GM18907 (cell line): Measurements from ENCODE around the gene HOXC4.

Experiments
- ATAC-seq: cut with Tn5 transposase; IDR thresholded peaks from one replicate; pipeline ENCODE4 v1.9.1; 2021; ENCODE audit warnings: mild to moderate bottlenecking, moderate library complexity; ENCODE audit not compliant: unreplicated experiment

The HOXC4 gene

DNA sequence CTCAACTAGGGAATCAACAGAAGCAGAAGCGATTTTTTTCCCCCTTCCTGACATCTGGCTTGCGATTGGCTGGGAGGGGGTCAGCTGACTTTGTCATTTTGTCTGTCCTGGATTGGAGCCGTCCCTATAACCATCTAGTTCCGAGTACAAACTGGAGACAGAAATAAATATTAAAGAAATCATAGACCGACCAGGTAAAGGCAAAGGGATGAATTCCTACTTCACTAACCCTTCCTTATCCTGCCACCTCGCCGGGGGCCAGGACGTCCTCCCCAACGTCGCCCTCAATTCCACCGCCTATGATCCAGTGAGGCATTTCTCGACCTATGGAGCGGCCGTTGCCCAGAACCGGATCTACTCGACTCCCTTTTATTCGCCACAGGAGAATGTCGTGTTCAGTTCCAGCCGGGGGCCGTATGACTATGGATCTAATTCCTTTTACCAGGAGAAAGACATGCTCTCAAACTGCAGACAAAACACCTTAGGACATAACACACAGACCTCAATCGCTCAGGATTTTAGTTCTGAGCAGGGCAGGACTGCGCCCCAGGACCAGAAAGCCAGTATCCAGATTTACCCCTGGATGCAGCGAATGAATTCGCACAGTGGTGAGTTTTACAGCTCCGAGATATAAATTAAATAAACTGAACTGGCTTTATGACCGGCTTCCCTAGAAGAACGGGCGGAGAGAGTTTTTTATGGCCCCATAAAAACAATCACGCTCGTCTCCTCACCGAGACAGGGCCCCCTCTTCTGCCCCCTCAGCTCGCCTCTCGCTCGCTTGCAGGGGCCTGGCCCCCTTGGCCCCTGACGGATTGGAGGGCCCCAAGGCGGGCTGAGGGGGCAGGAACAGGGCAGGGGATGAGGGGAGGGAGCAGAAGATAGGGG is 25.1 kb upstream of the HOXC4 start, which contains the start of gene HOXC6:
HOXC6 (plus strand) TSS at position 127 of the 888 bp plus-strand sequence; CDS start at position 209, 82 bp downstream.
- ATAC-seq, result no peak

DNA sequence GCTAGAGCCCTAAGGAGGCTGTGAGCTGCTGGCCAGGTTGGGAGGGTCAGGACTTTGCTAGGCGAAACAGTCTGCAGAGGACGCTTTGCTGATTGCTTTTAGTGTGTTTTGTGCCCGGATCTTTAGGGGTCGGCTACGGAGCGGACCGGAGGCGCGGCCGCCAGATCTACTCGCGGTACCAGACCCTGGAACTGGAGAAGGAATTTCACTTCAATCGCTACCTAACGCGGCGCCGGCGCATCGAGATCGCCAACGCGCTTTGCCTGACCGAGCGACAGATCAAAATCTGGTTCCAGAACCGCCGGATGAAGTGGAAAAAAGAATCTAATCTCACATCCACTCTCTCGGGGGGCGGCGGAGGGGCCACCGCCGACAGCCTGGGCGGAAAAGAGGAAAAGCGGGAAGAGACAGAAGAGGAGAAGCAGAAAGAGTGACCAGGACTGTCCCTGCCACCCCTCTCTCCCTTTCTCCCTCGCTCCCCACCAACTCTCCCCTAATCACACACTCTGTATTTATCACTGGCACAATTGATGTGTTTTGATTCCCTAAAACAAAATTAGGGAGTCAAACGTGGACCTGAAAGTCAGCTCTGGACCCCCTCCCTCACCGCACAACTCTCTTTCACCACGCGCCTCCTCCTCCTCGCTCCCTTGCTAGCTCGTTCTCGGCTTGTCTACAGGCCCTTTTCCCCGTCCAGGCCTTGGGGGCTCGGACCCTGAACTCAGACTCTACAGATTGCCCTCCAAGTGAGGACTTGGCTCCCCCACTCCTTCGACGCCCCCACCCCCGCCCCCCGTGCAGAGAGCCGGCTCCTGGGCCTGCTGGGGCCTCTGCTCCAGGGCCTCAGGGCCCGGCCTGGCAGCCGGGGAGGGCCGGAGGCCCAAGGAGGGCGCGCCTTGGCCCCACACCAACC is 23.9 kb upstream of the HOXC4 start:
- no peak for ATAC-seq

DNA sequence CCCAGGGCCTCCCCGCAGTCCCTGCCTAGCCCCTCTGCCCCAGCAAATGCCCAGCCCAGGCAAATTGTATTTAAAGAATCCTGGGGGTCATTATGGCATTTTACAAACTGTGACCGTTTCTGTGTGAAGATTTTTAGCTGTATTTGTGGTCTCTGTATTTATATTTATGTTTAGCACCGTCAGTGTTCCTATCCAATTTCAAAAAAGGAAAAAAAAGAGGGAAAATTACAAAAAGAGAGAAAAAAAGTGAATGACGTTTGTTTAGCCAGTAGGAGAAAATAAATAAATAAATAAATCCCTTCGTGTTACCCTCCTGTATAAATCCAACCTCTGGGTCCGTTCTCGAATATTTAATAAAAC is 23.2 kb upstream of the HOXC4 start:
- ATAC-seq, result no peak

DNA sequence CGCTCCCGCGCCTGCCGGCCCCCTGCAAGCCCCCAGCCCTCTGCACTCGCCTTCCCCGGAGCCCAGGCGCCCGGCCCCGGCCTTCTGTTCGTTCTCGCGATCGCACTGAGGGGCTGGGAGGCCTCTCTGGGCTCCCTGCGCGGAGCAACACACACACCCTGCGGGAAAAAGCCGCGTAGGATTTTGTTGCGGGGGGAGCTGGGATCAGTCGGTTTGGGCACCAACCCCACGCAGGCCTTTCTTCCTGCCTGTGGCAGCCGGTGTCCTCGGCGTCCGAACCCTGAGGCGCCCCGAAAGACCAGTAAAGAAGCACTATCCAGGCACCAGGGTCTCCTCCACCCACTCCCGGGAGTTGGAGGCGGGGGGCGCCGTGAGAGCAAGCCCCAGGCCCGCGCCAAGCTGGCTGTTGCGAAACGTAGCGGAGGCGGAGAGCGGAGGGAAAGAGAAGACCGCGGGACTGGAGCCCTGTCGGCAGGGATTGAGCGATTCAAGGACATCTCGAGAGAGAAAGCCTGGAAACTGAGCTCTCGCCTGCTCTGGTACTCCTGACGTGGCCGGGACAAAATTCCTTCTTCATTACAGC is 22.7 kb upstream of the HOXC4 start:
- no peak for ATAC-seq

DNA sequence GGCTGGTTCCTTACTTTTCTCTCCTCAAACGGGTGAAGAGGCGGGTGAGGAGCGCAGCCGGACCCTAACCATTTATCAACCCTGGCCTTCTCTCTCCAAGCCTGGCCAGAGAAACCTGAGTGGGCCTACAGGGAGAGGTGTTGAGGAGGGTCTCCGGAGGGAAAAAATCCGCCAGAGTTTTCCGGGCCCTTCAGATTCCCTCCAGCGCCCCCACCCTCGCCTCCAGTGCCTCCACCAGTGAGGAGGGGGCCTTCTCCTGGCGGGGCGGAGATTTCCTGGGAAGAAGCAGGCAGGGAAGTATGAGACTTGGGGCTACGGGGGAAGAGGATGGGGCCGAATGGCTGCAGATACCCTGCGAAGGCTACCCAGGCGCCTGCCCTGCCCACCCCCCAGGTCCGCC is 22.2 kb upstream of the HOXC4 start:
- no peak for ATAC-seq

DNA sequence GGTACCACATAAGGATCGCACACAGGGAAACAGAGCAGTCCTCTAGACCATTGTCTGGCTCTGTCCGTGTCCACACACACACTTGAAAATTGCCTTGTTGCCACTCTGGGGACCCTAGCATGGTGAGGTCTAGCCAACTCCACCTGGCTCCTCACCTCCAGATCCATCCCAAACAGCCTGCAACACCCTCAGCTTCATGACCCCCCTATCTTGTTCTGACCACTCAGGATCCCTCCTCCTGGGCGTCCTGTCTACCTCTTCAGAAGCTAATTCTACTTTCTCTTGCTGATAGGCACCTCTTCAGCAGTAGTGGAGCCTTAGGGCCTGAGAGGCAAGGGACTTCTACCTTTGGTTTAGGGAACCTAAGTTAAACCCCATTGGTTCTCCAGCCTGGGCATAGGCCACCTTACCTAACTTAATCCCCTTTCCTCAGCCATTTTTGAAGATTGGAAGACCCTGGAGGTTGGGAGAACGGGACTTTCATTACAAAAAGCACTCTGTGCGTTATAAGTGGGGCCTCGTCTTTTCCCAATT is 21.5 kb upstream of the HOXC4 start:
- ATAC-seq, result no peak

DNA sequence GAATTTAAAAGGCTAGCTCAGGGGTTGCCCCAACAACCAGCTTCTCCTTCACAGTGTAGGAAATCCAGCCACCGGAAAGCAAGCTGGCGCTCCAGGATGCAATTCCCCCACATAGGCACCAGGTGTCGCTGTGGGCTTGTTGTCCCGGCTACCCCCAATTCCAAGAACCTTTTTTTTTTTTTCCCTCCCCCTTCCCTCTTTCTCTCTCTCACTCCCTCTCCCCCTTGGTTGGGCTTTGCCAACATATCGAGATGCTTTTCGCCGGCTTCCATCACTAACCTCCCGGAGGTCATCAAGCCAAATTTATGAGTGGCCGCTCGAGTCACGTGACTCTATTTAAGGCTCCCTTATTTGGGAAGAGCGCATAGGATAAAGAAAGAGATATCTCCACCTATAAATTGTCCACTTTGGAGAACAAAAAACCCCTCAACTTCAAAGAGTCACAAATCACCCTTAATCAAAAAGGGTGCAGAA is 21.0 kb upstream of the HOXC4 start, which contains the start of gene HOXC5:
HOXC5 (plus strand) TSS at position 424 of the 474 bp plus-strand sequence. CDS start 73 bp downstream, outside the sequence.
- no peak for ATAC-seq

DNA sequence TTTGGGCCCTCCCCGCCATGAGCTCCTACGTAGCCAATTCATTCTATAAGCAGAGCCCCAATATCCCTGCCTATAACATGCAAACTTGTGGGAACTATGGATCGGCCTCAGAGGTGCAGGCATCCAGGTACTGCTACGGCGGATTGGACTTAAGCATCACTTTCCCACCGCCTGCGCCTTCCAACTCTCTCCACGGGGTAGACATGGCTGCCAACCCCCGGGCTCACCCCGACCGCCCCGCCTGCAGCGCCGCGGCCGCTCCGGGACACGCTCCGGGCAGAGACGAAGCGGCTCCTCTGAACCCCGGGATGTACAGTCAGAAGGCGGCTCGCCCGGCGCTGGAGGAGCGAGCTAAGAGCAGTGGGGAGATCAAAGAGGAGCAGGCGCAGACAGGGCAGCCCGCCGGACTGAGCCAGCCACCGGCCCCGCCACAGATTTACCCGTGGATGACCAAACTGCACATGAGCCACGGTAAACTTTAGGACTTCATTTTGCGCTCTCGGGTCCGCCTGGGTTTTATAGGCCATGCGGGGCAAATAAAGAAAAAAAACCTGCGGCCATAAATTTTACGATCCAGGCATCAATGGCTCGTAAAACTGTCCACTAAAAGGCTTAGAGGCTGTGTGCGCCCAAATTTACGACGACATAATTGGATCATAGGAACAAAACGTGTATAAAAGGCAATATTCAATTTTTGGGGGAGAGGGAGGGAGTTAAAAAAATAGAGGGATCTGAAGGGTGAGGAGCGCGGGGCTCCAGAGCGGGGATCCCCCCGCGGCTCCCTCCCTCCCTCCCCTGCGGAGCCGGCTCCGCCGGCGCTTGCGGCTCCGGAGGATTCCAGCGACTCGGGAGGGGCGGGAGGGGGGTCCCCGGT is 20.3 kb upstream of the HOXC4 start:
- no peak for ATAC-seq

DNA sequence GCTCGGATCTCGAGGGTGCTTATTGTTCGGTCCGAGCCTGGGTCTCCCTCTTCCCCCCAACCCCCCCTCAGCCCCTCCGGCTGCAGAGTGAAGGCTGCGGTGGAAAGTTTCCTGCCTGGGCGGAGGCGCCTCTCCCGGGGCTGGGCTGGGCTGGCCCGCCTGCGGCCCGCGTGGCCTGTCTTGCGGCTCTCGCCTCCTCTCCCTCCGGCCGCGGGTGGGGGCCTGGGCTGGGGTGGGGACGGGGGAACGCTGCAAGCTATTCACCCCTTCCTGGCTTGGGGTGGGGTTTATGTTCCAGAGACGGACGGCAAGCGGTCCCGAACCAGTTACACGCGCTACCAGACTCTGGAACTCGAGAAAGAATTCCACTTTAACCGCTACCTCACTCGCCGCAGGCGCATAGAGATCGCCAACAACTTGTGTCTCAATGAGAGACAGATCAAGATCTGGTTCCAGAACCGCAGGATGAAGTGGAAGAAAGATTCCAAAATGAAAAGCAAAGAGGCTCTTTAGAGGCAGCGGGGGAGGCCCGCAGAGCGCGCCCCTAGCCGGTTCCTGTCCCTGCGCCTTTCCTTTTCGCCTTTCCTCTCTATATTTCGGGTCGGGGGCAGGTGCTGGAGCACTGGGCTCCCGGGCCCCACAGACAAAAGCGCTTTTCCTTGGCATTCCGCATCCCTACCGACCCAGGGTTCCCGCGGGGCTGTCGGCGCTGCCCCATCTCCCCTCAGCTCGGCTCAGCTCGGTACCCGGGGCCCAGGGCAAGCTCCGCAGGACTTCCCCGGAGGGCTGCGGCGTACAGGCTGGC is 19.5 kb upstream of the HOXC4 start:
- ATAC-seq, result no peak

DNA sequence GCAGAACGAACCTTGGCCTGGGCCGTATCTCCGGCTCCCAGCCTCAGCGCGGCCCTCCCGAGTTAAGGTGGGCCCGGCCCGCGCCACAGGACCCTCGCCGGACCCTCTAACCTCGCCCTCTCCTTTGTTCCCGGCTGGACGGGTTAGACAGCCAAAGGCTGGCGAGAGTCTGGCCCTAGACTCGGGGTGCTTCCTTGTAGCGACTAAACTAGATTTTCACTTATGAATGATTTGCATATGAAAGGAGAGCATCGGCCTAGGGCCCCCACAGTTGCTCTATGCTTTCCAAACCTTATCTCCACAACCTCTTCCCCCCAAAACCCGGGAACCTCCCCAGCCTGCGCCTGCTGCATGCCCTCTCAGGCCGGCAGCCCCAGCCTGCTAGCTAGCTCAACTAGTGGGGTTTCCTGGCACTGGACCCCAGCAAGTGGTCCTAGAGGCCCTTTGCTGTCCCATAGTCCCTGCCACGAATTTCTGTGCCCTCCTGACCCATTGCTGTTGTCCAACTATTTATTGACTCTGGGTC is 18.8 kb upstream of the HOXC4 start:
- no peak for ATAC-seq

DNA sequence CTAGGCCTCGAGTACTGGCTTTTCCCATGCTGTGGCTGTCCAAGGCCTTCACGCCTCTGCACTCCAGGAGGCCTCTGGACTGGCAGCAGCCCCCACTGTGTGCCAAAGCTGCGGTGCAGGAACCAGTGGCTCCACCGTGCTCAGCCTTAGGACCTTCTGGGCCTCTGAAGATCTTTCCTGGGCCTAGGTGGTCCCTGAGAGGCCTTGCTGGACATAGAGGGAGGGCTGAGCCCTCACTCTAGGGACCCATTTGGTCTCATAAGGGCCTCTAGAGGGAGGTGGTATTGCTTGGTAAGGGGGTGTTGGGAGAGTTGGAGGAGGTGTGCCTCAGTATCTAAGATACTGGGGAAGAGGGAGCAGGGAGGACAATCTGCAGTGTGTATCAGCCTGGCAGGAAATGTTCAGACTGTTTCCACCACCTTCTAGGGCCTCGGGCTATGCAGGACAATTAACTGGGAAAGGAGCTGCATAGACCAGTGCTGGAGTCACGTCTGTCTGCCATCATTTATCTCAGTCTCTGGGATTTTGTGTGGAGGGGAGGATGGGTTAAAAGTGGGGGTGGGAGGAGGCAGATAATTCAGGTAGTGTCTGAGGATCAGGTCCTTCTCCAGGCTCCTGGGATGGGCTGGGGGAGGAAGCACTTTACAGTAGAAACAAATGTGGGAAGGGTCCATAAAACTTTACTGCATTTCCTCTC is 17.9 kb upstream of the HOXC4 start:
- no peak for ATAC-seq

DNA sequence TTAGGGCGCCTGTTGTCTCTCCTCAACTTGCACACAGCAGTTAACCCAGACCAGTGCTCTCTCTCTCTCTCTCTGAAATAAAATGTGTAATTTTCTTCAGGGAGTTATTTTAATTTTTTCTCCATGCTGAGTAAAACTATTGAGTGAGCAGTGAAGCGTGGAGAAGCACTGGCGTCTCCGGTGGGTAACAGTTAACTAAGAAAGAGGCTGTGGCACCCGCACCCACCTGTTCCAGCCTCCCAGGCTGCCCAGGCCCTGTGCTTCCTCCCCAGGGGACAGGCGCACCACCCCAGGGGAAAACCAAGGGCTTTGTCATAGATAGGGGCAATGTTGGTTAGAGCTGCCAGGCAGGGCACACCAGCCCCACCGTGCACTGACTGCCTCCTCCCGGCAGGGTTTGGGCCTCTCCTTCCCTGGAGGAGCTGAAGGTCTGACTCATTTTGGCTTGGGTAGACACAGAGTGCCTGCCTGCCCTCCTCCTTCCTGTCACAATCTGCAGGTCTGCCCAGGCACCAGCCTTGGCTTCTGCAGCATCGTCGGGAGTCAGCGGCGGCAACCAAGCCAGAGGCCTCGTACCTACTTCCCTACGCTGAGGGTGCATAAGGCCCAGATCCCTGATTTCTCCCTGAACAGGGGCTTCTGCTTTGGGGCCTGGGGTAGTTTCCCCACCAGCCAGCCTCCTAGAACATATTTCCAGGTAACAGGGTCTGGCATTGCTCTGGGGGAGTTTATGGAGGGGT is 16.8 kb upstream of the HOXC4 start:
- ATAC-seq, result peak; percentile 65

DNA sequence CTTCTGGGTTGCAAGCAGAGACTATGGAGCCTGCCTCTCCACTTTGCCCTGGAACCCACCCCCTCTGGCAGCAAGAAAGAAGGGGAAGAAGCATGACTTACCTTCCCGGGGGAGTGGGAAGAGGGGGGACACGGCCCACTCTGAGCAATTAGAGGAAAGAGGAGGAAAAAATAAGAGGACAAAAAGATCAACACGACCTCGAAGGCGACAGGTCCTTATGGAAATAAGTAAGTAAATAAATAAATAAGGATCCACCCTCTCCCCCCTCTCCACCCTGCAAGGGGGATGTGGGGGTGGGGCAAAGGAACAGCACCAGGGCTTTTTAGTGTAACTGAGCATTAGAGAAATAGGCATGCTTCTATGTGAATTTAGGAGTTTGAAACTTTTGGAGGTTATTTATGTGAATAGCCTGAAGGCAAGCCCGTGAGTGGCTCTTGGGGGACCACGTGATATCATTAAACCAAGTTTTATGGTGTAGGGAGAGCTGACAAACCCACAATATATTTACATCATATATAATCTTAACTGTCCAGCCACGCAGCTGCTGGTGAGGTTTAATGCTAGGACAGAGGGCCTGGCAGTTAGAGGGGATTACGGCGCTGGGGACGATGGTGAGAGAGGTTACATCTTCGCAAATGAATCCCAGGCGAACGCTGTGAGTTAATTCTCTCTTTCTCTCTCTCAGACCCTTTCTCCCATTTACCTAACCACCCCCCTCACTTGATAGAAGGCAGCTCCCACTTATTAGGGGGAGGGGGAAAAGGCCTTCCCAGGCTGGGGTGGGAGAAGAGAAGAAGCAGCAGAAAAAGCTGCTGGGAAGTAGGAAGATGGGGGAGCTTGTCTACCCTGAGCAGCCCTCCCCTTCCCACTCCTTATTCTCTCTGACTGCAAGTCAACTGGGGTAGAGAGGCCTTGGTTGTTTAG is 16.0 kb upstream of the HOXC4 start:
- no peak for ATAC-seq

DNA sequence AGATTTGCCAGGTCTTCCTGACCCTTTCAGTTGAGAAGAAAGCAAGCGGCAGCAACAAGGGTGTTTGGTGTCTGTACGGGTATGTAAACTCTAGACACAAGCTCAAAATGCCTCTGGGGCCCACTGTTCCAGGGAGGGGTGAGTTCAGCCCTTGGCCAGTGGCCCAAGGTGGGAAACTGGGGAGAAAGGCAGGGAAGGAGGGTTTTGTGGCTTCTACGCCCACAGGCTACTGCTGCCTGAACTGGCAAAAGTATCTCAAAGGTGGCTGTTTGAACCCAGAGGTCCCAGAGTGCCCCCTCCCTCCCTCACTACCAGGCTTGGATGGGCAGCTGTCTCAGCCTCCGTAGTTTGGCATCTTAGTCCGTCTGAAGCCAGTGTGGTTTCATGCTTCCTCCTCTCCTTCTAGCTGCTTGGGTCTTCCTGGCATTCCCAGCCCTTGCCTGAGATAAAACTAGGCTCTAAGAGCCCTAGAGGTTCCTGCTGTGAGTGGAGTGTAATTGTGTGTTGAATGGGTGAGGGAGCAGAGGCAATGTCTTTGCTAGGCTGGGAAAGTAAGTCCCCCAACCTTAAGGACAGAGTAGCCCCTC is 15.3 kb upstream of the HOXC4 start:
- no peak for ATAC-seq

DNA sequence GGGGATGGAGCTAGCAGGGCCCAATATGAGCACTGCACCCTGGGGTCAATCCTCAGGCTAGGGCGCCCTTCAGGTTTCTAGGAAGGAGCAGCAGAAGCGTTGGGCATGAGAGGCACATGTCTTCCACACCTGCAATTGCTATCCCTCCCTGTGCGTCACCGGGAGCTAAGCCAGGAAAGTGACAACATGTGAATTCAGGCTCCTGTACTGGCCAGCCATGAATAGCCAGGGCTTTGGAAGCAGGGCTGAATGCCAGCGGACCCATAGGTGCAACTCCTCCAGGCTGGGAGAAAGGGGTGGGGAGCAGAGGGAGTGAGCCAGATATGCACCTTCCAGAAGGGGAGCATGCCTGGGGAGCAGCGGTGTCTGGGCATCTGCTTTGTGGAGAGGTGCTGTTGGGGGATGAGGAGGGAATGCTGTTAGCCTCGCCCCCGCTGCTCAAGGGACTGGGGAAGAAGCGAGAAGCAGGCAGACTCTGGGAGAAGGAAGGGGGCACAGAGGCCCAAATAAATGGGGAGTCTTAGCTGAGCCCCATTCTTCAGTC is 14.7 kb upstream of the HOXC4 start:
- no peak for ATAC-seq
